Stimulated activated CD4-positive, alpha-beta T cell treated with anti-CD3 and anti-CD28 coated beads, Interleukin-15, amount 100 ng/mL, for 48 hours (primary cell): ENCODE data around the gene ICAM2.
"Not testable (repeated sequence)": the region's sequence is repeated elsewhere in the genome, so short reads cannot be mapped to it uniquely, and the experiment has no call there.

Experiments
- DNase-seq, 2 donors: peaks; one replicate each; pipeline ENCODE4 v3.0.0-alpha.2; 2020; ENCODE audit warnings: low read depth in 2 of 2

Gene ICAM2

GRCh38 chr17:64009571-64010402, 10.6 kb downstream of the ICAM2 start:
- DNase-seq = no peak

GRCh38 chr17:64008830-64009229, 11.6 kb downstream of the ICAM2 start:
- no peak for DNase-seq

GRCh38 chr17:64008346-64008745, 12.1 kb downstream of the ICAM2 start:
- DNase-seq = no peak

GRCh38 chr17:64007838-64008282, 12.6 kb downstream of the ICAM2 start:
- DNase-seq = no peak

- not testable (repeated sequence) for DNase-seq
Measured at GRCh38 chr17:64007089-64007837, 13.2 kb downstream of the ICAM2 start.

GRCh38 chr17:64006361-64007088, 13.9 kb downstream of the ICAM2 start:
- no peak for DNase-seq

- no peak for DNase-seq
Measured at GRCh38 chr17:64005734-64006167, 14.7 kb downstream of the ICAM2 start.

GRCh38 chr17:64004903-64005733, 15.3 kb downstream of the ICAM2 start:
- no peak for DNase-seq

GRCh38 chr17:64004218-64004770, 16.1 kb downstream of the ICAM2 start:
- DNase-seq = no peak

- DNase-seq = no peak
Measured at GRCh38 chr17:64003526-64004121, 16.8 kb downstream of the ICAM2 start.

- DNase-seq = no peak
Measured at GRCh38 chr17:64002658-64003525, 17.5 kb downstream of the ICAM2 start.

GRCh38 chr17:64001763-64002529, 18.5 kb downstream of the ICAM2 start:
- DNase-seq = no peak

GRCh38 chr17:64001091-64001579, 19.3 kb downstream of the ICAM2 start:
- no peak for DNase-seq

GRCh38 chr17:63999680-64000531, 20.5 kb downstream of the ICAM2 start:
- no peak for DNase-seq

GRCh38 chr17:63998721-63999679, 21.4 kb downstream of the ICAM2 start:
- DNase-seq = no peak

- DNase-seq = peak in 1 of 2 donors; percentile 68
Measured at GRCh38 chr17:63998050-63998720, 22.2 kb downstream of the ICAM2 start, which contains the start of gene PRR29. Gene PRR29, plus strand, starts transcription at chr17:63998351. Its CDS starts 14 bp downstream, at chr17:63998365.
